ENCODE results near the gene TAS2R14. TPM values are rescaled to one million over a fixed set of nuclear protein-coding genes. Genes with fewer than 3 reads are reported as not detected.

Gene TAS2R14
- polyA plus RNA-seq, 2 of the 4 experiments (the other 2 are of a cell fraction) = 0.80 to 4.1 TPM

GRCh38 chr12:10909462-10909861, 29.6 kb downstream of the TAS2R14 start, which contains the start of gene TAS2R13 (continued):
- TF ChIP-seq, protein P1, sequence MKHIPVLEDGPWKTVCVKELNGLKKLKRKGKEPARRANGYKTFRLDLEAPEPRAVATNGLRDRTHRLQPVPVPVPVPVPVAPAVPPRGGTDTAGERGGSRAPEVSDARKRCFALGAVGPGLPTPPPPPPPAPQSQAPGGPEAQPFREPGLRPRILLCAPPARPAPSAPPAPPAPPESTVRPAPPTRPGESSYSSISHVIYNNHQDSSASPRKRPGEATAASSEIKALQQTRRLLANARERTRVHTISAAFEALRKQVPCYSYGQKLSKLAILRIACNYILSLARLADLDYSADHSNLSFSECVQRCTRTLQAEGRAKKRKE (CRISPR knock-in tag; IDR thresholded peaks at IDR 0.05; ENCODE audit: low read depth) = no peak
- TF ChIP-seq HOXB5 (CRISPR knock-in tag; IDR thresholded peaks at IDR 0.05) = no peak

DNA sequence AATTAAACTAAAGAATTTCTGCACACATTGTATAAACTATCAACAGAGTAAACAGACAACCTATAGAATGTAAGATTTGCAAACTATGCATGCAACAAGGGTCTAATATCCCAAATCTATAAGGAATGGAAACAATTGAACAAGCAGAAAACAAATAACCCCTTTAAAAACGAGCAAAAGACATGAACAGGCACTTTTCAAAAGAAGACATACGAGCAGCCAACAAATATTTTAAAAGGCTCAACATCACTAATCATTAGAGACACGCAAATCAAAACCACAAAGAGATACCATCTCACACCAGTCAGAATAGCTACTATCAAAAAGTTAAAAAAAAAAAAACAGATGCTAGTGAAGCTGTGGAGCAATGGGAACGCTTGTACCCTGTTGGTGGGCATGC, 34.4 kb downstream of the TAS2R14 start:
- WGBS (ENCODE audit: missing lambda C conversion rate) = 61% methylated on average over 4 of the region's 4 CpGs
- FAIRE-seq (no peak), ATAC-seq (no peak), DNase-seq (ENCODE audit: low read depth in 1 of 2, low spot score in 1 of 2) (no peak)
- H3K27ac ChIP-seq = no peak overlapping the region
- TF ChIP-seq, protein P2, sequence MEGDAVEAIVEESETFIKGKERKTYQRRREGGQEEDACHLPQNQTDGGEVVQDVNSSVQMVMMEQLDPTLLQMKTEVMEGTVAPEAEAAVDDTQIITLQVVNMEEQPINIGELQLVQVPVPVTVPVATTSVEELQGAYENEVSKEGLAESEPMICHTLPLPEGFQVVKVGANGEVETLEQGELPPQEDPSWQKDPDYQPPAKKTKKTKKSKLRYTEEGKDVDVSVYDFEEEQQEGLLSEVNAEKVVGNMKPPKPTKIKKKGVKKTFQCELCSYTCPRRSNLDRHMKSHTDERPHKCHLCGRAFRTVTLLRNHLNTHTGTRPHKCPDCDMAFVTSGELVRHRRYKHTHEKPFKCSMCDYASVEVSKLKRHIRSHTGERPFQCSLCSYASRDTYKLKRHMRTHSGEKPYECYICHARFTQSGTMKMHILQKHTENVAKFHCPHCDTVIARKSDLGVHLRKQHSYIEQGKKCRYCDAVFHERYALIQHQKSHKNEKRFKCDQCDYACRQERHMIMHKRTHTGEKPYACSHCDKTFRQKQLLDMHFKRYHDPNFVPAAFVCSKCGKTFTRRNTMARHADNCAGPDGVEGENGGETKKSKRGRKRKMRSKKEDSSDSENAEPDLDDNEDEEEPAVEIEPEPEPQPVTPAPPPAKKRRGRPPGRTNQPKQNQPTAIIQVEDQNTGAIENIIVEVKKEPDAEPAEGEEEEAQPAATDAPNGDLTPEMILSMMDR (IDR thresholded peaks at IDR 0.05) = no peak
- TF ChIP-seq SREBF2 (IDR thresholded peaks at IDR 0.05) = no peak
- no peak for TF ChIP-seq POLR2AphosphoS2 (conservative IDR thresholded peaks at IDR 0.05; ENCODE audit: low read length)
- no peak for TF ChIP-seq BHLHE40 (IDR thresholded peaks at IDR 0.05; ENCODE audit: low read depth, low read length)
- no peak for TF ChIP-seq NFE2L2 (conservative IDR thresholded peaks at IDR 0.05; ENCODE audit: low read length)
- TF ChIP-seq KDM1A (IDR thresholded peaks at IDR 0.05; ENCODE audit: low read depth) = no peak
- TF ChIP-seq CEBPB (IDR thresholded peaks at IDR 0.05) = no peak
- no peak for TF ChIP-seq CBX8 (IDR thresholded peaks at IDR 0.05)
- TF ChIP-seq FOSL2 (IDR thresholded peaks at IDR 0.05) = no peak
- no peak for TF ChIP-seq FOSL2 (CRISPR knock-in tag; IDR thresholded peaks at IDR 0.05)
- TF ChIP-seq USF2 (IDR thresholded peaks at IDR 0.05) = no peak
- no peak for TF ChIP-seq RFX5 (IDR thresholded peaks at IDR 0.05)
- no peak for TF ChIP-seq MAFK (IDR thresholded peaks at IDR 0.05; ENCODE audit: partially characterized antibody)
- TF ChIP-seq MYC (IDR thresholded peaks at IDR 0.05; ENCODE audit: borderline replicate concordance, low read length) = no peak
- peaks cover 33% of the 10 kb centered on the region; the same call in 2 of the 3 replicates for H3K9me3 ChIP-seq
- CTCF ChIA-PET = no interaction called here
- H3K4me3 ChIP-seq = no peak overlapping the region
- POLR2A ChIA-PET = no interaction called here
- H3K4me1 ChIP-seq = no peaks in the 10 kb centered on the region
- H3K4me2 ChIP-seq = no peak overlapping the region

DNA sequence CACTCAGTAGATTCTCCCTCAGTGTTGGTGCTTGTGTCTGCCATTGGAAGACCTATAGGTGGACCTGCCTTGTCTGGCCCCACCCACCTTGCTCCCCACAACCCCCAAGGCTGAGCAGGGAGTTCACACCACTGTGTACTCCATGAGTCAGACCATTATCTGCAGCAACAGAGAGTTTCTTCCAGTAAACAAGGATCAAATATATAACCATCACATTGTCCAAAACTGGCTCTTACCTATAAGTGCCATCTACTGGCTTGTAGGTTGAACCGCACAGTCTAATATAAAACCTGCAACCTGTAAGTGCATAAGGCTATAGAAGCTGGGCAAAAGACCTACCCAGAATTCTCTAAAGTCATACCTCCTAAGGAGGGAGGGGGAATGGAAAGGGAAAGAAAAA, 37.6 kb downstream of the TAS2R14 start:
- H3K9me3 ChIP-seq = peaks cover 33% of the 10 kb centered on the region; the same call in 2 of the 3 replicates
- no peak overlapping the region for H3K27ac ChIP-seq
- no peaks in the 10 kb centered on the region for H3K4me1 ChIP-seq
- WGBS (ENCODE audit: missing lambda C conversion rate) = 95% methylated on average over 1 of the region's 1 CpG
- no peak for ATAC-seq
- H3K4me3 ChIP-seq = no peak overlapping the region
- no peak for DNase-seq (ENCODE audit: low read depth in 1 of 2, low spot score in 1 of 2)
- no peak overlapping the region for H3K4me2 ChIP-seq
- ChIA-PET POLR2A (no interaction called here), CTCF (interaction anchor here (0.7 kb wide), 1 partner anchor 612 kb away, joined by 3 read pairs; no protein-coding TSS in a partner anchor)
- FAIRE-seq = no peak
- TF ChIP-seq POLR2A (IDR thresholded peaks at IDR 0.05; ENCODE audit: low read length) = no peak
- TF ChIP-seq, protein P2 (IDR thresholded peaks at IDR 0.05) = no peak
- TF ChIP-seq PHF8 (IDR thresholded peaks at IDR 0.05; ENCODE audit: borderline replicate concordance, low read depth) = no peak
- no peak for TF ChIP-seq BHLHE40 (IDR thresholded peaks at IDR 0.05; ENCODE audit: low read depth, low read length)
- TF ChIP-seq, protein P3, sequence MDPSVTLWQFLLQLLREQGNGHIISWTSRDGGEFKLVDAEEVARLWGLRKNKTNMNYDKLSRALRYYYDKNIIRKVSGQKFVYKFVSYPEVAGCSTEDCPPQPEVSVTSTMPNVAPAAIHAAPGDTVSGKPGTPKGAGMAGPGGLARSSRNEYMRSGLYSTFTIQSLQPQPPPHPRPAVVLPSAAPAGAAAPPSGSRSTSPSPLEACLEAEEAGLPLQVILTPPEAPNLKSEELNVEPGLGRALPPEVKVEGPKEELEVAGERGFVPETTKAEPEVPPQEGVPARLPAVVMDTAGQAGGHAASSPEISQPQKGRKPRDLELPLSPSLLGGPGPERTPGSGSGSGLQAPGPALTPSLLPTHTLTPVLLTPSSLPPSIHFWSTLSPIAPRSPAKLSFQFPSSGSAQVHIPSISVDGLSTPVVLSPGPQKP (IDR thresholded peaks at IDR 0.05; ENCODE audit: low read depth, low read length) = no peak
- TF ChIP-seq ZSCAN20 (CRISPR knock-in tag; IDR thresholded peaks at IDR 0.05) = no peak
- no peak for TF ChIP-seq ZNF302 (CRISPR knock-in tag; IDR thresholded peaks at IDR 0.05)
- TF ChIP-seq RAD21 (conservative IDR thresholded peaks at IDR 0.05 in 1 of 2, IDR thresholded peaks at IDR 0.05 in 1 of 2) = no peak
- no peak for TF ChIP-seq ZC3H11A (IDR thresholded peaks at IDR 0.05)
- TF ChIP-seq MAZ (IDR thresholded peaks at IDR 0.05; ENCODE audit: borderline replicate concordance, low read depth, low read length) = no peak
- no peak for TF ChIP-seq ESRRA (IDR thresholded peaks at IDR 0.05; ENCODE audit: borderline replicate concordance, low read length)
- TF ChIP-seq USF2 (IDR thresholded peaks at IDR 0.05) = no peak
- no peak for TF ChIP-seq HOXB5 (CRISPR knock-in tag; IDR thresholded peaks at IDR 0.05)
- TF ChIP-seq TP53 (CRISPR knock-in tag; IDR thresholded peaks at IDR 0.05) = no peak

All from A549 (cell line).